Activated CD8-positive, alpha-beta memory T cell treated with anti-CD3 and anti-CD28 coated beads, Interleukin-2, amount 50 U/mL, for 24 hours (primary cell): ENCODE results near the gene ACOT6.
"Not testable (repeated sequence)": the region's sequence is repeated elsewhere in the genome, so short reads cannot be mapped to it uniquely, and the experiment has no call there.

ENCODE experiments used
- DNase-seq: peaks from one replicate; pipeline ENCODE4 v3.0.0-alpha.2; 2020; ENCODE audit errors: extremely low read depth

The ACOT6 gene

DNA sequence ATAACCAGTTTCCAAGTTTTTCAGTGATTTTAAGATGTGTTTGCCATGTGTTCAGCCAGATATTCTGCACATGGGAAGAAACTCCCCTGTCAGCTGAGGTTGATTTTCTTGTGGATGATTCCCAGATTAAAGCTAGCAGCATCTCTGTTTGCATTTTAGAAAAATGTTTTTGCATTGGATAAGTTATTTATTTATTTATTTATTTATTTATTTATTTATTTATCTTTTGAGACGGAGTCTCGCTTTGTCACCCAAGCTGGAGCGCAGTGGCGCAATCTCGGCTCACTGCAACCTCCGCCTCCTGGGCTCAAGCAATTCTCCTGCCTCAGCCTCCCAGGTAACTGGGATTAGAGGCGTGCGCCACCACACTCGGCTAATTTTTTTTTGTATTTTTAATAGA is 17.8 kb upstream of the ACOT6 start:
- no peak for DNase-seq

DNA sequence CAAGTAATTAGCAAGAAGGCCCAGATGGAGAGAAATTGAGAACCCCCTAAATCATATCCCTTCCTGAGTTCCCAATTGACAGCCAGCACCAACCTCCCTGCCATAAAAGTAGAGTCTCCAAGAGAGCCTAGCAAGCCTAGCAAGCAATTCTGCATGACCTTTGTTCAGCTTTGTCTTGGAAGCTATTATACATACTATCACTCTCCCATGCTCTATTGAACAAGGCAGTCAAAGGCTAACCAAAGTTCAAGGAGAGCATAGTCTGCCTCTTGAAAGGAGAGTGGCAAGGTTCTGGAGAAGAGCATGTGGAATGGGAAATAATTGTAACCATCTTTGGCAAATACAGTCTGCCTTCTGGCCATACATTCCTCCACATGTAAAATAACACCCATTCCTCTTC is 12.8 kb upstream of the ACOT6 start:
- DNase-seq: no peak

DNA sequence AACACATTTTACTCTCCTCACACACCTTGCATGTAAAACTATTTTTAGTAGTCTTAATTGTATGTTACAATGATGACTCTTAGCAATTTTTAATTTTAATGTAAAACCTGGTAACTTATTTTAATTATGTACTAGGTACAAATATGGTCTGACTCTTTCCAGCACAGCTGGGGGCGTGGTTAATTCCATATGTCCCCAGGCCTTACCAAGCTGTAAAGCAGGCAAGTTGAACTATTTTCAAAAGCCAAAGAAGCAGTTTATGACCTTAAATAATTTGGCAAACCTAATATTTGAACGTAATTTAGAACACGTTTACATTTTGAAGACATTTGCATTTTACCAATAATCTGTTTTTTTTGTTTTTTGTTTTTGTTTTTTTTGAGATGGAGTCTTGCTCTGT is 9.3 kb upstream of the ACOT6 start:
- DNase-seq: no peak

DNA sequence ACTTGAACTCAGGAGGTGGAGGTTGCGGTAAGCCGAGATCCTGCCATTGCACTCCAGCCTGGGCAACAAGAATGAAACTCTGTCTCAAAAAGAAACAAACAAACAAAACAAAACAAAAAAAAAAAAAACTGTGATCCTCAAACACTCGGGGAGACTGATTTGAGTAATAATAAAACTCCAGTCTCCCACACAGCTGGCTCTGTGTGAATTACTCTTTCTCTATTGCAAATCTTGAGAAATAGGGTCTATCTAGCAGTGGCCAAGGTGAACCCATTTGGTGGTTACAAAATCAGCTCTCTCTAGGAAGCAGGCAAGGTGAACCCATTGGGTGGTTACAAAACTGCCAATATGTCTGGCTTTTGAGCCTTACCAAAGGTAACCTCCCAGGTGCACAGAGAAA is 6.0 kb upstream of the ACOT6 start:
- no peak for DNase-seq

DNA sequence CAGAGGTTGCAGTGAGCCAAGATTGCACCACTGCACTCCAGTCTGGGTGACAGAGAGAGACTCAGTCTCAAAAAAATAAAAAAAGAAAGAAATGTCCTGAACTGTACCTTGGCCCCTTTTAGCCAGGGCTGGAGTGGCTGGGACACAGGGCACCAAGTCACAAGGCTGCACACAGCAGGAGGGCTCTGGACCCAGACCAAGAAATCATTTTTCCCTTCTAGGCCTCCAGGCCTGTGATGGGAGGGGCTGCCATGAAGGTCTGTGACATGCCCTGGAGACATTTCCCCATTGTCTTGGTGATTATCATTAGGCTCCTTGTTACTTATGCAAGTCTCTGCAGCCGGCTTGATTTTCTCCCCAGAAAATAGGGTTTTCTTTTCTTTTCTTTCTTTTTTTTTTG is 5.1 kb upstream of the ACOT6 start:
- no peak for DNase-seq

DNA sequence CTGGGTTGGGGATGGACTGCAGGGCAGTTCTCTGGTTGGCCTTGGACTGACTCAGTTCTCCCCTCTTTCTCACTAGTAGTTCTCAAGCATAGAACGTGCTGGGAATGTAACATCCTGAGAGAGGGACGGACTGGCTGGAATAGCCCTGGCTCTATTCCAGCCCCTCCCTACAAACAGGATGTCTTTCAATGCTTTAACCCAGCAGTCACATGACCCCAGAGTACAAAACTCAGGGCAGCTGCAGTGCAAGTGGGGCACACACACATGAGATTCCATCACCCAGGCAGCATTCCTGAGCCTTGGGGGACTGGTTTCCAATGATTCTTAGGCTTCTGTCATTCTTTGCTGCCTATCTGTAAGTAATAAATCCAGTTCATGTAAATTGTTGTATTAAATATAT is 1.6 kb upstream of the ACOT6 start:
- DNase-seq: no peak

DNA sequence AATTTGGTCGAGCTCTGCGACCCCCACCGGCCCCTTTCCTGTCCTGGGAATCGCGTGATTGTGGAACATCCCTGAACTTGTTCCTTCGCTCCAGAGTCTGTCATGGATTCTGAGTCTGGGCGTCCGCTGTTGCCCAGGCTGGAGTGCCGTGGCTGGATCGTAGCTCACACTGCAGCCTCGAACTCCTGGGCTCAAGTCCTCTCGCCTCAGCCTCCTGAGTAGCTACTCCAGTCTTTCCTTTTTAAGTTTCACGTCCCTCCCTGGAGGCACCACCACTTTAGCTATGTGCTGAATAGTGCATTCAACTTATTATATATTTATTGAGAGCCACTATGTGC is 698 bp downstream of the ACOT6 start:
- no peak for DNase-seq

DNA sequence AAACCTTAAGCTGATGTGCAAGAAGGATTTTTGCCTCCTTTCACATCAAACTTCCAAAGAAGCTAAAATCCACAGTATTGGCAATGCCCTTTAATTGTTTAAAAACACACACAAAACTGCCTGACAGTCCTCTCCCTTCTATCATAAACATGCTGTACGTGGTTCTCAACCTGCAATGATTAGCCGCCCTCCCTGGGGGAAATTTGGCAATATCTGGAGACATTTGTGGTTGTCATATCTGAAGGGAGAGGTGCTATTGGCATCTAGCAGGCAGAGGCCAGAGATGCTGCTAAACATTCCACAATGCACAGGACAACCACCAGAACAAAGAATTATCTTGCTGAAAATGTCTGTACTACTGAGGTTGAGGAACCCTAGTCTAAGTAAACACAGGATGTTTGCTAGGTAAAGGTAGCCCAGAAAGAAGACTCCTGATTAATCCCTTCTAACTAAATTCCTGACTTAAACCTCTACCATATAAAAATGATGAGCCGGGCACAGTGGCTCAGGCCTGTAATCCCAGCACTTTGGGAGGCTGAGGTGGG is 1.2 kb downstream of the ACOT6 start:
- no peak for DNase-seq

DNA sequence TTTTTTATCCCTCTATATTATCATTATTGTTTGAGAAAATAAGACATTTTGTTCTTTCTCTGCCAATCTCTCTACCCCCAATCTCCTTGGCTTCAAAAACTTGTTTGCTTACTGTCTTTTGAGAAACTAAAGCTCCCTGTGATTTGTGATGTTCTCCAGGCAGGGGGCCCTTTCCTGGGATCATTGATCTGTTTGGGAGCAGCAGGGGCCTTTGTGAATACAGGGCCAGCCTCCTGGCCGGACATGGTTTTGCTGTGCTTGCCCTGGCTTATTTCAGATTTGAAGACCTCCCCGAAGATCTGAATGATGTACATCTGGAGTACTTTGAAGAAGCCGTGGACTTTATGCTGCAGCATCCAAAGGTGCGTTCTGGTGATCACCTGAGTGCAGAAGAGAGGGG is 4.5 kb downstream of the ACOT6 start:
- no peak for DNase-seq

DNA sequence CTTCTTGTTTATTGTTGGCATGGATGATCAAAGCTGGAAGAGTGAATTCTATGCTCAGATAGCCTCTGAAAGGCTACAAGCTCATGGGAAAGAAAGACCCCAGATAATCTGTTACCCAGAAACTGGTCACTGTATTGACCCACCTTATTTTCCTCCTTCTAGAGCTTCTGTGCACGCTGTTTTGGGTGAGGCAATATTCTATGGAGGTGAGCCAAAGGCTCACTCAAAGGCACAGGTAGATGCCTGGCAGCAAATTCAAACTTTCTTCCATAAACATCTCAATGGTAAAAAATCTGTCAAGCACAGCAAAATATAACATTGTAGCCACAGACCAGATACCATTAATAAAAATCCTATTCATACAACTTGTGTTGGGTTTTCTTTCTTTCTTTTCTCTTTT is 7.2 kb downstream of the ACOT6 start:
- no peak for DNase-seq

DNA sequence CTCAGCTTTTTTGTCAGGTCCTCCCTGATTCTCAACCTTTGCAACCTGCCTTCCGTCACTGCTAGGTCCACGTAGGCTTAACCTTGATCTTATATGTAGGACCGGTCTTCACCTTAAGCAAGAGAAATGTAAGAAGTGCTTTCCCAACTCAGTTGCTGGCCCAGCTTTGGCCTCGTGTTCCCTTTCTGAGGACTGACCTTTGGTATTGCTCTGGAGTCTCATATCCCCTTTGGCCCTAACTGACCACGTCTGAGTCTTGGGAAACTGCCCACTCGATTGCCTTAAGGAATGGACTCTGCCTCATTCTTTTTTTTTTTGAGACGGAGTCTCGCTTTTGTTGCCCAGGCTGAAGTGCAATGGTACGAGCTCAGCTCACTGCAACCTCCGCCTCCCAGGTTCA is 8.0 kb downstream of the ACOT6 start:
- DNase-seq: no peak

DNA sequence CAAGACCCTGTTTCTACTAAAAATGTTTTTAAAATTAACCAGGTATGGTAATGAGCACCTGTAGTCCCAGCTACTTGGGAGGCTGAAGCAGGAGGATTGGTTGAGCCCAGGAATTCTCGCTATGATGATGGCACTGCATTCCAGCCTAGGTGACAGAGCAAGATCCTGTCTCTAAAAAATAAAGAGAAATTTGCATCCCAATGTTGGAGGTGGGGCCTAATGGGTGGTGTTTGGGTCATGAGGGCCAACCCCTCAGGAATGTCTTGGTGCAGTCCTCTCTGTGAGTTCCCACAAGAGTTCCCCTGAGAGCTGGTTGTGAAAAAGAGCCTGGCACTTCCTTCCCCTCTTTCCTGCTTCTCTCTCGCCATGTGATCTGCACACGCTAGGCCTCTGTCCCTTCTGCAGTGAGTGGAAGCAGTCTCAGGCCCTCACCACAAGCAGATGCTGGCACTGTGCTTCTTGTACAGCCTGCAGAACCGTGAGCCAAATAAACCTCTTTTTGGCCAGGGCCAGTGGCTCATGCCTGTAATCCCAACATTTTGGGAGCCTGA is 11.3 kb downstream of the ACOT6 start:
- no peak for DNase-seq

DNA sequence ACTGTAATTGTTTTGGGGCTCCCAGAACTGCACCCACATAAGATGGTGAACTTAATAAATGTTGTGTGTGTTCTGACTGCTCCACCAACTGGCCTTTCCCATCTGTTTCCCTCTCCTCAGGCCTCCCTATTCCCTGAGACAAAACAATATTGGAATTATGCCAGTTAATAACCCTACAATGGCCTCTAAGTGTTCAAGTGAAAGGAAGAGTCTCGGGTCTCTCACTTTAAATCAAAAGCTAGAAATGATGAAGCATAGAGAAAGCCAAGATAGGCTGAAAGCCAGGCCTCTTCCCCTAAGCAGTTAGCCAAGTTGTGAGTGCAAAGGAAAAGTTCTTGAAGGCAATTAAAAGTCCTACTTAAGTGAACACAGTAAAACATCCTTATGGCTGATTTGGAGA is 13.4 kb downstream of the ACOT6 start:
- DNase-seq: no peak

DNA sequence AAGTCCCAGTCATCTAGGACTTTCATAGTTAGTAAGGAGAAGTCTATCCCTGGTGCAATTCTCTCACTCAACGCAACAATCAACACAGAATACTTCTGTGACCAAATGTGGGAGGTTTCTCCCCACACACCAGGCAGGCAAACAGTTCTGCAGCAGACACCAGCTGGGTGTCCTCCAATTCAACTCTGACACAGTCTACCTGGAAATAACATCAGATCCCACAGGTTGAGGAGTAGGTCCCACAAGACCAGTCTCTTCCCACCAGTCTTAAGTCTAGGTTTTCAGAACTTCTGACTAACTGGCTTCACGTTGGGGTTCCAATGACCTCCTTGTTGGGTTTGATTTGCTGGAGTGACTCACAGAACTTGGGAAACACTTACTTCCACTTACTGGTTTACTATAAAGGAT is 14.8 kb downstream of the ACOT6 start:
- DNase-seq: no peak

DNA sequence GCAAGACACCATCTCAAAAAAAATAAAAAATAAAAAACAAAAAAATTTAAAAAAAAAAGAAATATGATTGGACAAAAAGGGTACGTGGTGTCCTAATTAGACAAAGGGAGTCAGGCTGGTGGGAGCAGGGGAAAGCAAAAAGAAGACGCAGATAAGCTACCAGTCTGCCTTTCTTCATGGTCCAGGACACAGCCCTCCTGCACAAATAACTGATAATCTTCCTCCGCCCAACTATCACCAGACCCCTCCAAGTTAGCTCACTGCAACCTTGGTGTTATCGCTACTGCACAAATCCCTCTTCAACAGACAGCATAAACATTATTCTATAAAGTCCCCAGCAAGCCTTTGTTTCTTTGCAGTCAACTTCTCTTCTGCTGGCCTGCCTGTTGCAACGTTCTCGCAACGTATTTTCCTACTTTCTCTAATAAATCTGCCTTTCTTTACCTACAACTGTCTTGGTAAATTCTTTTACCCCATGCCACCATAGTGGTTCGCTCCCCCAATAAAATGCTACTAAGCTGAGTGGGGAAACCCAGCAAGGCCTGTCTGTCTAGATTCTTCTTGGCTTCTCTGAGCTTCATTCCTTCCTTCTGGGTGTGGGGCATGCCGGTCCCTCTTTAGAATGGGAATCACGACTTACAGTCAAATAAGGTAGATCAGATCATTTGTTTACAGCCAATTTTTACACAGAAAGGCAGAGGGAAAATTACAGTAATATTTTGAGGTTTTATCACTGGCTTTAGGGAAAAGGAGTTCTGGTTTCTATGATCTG is 17.9 kb downstream of the ACOT6 start:
- no peak for DNase-seq

DNA sequence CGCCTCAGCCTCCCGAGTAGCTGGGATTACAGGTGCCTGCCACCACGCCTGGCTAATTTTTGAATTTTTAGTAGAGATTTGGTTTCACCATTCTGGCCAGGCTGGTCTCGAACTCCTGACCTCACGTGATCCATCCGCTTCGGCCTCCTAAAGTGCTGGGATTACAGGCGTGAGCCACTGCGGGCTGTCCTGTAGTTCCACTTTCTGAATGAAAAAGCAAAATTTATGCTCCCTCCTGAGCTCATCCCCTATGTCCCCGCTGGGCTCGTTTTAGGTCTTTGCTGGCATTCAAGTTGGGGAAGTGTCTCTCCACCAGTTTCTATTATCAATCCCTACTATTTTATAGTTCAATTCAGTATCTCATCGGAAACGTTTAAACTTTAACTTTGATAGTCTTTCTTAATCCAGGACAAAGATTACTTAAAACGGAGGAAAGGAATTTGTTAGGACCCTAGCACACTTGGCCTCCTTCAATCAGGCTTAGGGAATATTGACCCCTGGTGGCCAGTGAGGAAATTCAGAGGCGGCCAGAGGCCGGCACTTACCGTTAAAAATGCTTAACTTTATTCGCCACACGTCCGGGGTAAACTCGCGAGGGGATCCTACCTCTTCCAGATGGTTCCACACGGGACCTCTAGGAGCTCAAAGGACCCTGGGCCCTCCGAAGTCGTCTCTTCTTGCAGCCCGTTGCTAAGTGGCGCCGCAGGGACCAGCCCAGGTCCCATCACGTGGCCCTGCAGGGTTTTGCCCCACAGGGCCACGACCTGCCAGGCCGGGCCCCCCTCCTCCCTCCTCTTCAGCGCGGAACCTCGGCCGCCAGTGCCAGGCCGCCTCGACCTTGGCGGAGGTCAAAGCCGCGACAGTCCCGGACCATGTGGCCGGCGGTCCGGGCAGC is 21.0 kb downstream of the ACOT6 start:
- DNase-seq: no peak

DNA sequence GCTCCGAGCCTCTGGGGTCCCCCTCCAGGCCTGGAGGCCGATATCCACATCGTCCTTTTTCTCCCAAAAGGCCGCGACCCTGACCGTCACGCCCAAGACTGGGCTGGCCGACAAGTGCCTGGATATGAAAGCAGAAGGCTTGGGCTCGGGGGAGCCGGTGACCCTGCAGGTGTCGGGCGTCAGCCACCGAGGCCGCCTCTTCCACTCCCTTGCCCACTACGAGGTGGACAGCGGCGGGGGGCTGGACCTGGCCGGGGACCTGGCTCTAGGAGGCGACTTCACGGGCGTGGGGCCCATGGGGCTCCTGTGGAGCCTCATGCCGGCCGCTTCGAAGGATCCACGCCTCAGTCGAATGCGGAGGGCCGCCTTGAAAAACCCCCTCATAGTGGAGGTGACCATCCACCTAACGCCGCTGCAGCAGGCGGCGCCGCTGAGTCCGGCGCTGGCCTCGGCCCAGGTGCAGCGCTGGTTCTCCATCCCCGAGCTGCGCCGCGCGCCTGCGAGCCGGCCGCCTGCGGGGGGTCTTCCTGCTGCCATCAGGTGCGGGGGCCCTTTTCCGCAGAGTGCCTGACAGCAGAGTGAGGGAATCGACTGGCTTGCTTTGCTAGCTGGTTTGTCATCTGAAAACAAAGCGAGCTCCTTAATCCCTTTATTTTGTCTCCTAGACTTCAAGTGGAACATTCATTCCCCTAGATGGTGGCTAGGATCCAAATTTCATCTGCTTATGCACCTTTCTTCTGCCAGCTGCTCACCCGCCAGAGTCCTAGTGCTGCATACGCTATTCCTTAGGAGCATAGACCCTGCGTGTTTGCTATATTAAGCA is 21.9 kb downstream of the ACOT6 start:
- DNase-seq: no peak

DNA sequence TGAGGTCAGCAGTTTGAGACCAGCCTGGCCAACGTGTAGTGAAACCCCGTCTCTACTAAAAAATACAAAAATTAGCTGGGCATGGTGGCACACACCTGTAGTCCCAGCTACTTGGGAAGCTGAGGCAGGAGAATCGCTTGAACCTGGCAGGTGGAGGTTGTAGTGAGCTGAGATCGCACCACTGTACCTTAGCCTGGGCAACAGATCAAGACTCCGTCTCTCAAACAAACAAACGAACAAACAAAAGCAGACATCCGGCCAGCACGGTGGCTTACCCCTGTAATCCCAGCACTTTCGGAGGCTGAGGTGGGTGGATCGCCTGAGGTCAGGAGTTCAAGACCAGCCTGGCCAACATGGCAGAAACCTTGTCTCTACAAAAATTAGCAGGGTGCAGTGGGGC is 24.0 kb downstream of the ACOT6 start:
- not testable (repeated sequence) for DNase-seq

DNA sequence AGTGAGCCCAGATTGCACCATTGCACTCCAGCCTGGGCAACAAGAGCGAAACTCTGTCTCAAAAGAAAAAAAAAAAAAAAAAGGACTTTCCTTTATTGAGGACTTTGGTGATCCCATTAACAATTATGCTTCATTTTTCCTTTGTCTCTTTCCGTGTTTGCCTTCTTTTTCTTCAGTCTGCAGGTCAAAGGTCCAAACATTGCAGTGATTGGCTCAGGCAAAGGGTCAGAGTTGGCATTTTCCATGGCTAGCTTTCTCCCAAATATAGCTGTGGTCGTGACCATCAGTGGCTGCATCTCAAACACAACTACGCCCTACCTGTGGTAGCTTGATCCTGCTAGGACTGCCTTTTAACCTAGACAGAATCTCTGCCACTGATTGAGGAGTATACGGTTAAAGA is 25.5 kb downstream of the ACOT6 start:
- DNase-seq: no peak

DNA sequence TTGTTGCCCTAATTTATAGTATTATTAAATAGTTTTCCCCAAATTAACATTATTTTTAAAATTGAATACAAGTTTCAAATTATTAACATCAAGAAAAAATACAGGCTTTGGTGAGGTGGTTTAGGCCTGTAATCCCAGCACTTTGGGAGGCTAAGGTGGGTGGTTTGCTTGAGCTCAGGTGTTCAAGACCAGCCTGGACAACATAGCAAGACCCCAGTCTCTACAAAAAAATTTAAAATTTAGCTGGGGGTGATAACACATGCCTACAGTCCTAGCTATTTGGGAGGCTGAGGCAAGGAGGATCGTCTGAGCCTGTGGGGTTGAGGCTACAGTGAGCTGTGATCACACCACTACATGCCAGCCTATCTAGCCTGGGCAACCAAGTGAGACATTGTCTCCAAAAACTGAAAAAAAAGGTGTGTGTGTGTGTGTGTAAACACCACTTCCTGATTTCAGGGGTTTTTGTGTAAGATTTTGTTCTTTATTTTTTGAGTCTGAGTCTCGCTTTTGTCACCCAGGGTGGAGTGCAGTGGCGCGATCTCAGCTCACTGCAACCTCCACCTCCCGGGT is 28.6 kb downstream of the ACOT6 start:
- no peak for DNase-seq

DNA sequence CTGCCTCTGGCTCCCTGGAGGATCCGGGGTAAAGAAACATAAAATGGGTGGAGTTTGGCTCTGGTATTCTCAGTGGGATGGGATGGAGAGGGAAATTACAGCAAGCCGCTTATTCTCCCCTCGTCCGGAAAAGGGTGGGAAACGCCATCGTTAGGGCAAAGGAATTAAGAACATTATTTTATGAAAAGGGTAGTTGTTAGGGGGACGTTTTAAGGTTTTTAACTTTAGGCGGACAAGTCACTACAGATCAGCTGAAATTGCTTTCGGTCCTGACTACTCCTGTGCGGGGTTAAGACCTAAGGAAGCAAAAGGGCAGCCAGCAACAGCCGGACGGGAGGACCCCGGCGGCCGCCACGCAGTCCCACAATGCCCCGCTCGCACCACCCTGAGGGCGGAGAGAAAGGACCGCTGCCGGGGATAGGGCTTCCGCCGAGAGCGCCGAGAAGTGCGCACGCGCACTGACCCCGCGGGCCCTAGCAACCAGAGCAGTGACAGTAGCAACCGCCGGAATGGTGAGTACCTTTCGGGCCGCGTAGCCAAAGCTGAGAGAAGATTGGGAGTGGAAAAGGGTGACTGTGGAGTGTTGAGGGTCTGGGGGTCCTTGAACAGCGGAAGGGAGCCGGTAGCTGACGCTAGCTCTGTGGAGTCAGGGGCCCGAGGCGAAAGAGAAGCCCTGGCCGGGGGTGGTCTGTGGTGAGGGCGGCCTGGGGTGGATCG is 32.4 kb downstream of the ACOT6 start, which contains the start of gene DNAL1:
DNAL1 (plus strand) TSS at position 456 of the 717 bp plus-strand sequence; CDS start at position 510, 54 bp downstream.
- peak; percentile 72 for DNase-seq
